ENCODE measurements around the gene MYT1. TPM values are rescaled to one million over a fixed set of nuclear protein-coding genes. Genes with fewer than 3 reads are reported as not detected.

The MYT1 gene
- total and polyA plus RNA-seq, 9 of the 15 experiments (the other 6 are each of a cell fraction or from before 2014, with no cell fraction given) = 0.02 to 0.12 (median 0.06) TPM; not detected in 4

DNA sequence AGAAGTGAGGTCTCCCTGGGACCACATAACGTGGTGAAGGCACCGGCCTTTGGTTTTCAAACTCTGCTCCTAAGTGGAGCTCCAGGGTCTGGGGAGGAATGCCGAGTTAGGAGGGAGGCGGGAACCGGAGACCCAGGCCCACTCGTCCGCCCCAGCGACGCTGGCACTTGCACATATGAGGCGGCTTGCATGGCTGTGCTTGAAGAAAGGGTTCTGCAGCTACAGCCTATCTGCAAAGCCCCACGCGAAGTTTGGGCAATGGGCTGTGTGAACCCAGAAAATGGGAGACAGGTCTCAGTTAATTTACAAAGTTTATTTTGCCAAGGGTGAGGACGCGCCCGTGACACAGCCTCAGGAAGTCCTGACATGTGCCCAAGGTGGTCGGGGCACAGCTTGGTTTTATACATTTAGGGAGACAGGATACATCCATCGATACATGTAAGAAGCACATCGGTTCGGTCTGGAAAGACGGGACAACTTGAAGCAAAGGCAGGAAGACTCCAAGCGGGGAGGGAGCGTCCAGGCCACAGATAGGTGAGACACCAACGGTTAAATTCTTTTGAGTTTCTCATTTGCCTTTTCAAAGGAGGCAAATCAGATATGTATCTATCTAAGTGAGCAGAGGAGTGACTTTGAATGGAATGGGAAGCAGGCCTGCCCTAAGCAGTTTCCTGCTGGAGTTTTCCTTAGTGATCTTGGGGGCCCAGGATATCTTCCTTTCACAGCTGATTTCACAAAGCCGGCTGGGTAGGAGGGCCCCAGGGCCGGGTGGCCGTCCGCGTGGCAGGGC is 90.5 kb downstream of the MYT1 start (continued):
- 0 out of 2 replicates have a peak, but pooled peaks have one; percentile 19 for TF ChIP-seq ZBTB40 (IDR thresholded peaks at IDR 0.05)
- no peak for TF ChIP-seq ZBTB40 (CRISPR knock-in tag; IDR thresholded peaks at IDR 0.05)
- TF ChIP-seq CREM (IDR thresholded peaks at IDR 0.05; ENCODE audit: low read depth) = no peak
- peak; percentile 17; the same call in 1 of the 2 replicates for TF ChIP-seq ZBTB7A (IDR thresholded peaks at IDR 0.05; ENCODE audit: borderline replicate concordance, control insufficient read depth, low read depth, low read length)
- TF ChIP-seq MLLT1 (IDR thresholded peaks at IDR 0.05) = 0 out of 4 replicates have a peak, but pooled peaks of 1 of the 2 experiments have one; percentile 35
- no peak for TF ChIP-seq FOSL1 (tag; conservative IDR thresholded peaks at IDR 0.05)
- TF ChIP-seq, protein P1, sequence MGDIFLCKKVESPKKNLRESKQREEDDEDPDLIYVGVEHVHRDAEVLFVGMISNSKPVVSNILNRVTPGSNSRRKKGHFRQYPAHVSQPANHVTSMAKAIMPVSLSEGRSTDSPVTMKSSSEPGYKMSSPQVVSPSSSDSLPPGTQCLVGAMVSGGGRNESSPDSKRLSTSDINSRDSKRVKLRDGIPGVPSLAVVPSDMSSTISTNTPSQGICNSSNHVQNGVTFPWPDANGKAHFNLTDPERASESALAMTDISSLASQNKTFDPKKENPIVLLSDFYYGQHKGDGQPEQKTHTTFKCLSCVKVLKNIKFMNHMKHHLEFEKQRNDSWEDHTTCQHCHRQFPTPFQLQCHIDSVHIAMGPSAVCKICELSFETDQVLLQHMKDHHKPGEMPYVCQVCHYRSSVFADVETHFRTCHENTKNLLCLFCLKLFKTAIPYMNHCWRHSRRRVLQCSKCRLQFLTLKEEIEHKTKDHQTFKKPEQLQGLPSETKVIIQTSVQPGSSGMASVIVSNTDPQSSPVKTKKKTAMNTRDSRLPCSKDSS (IDR thresholded peaks at IDR 0.05; ENCODE audit: low read depth, partially characterized antibody) = no peak
- TF ChIP-seq ZKSCAN8 (CRISPR knock-in tag; IDR thresholded peaks at IDR 0.05) = no peak
- no peak for TF ChIP-seq NFIX (CRISPR knock-in tag; IDR thresholded peaks at IDR 0.05; ENCODE audit: low read depth)
- TF ChIP-seq NFRKB (IDR thresholded peaks at IDR 0.05; ENCODE audit: low read depth) = 0 out of 2 replicates have a peak, but pooled peaks have one; percentile 32
- TF ChIP-seq GATAD2B (IDR thresholded peaks at IDR 0.05; ENCODE audit: borderline replicate concordance) = no peak
- no peak for TF ChIP-seq SOX6 (IDR thresholded peaks at IDR 0.05)
